HFFc6 (cell line): ENCODE results near the gene PCDHGA1. TPM values are rescaled to one million over a fixed set of nuclear protein-coding genes. Genes with fewer than 3 reads are reported as not detected.
A peak's percentile ranks its signal among the peaks of the same experiment; 100 is the strongest.

Experiments
- DNase-seq: peaks from one replicate; pipeline ENCODE4 v3.0.0-alpha.2; 2018
- H3K27ac Mint-ChIP-seq: 2 replicates; pipeline ENCODE4 v1.8.0; 2020; ENCODE audit warnings: mild to moderate bottlenecking, mixed read lengths
- H3K27me3 Mint-ChIP-seq: 2 replicates; pipeline ENCODE4 v1.8.0; 2021; ENCODE audit warnings: mild to moderate bottlenecking, moderate library complexity, mixed read lengths; ENCODE audit not compliant: insufficient read depth
- H3K36me3 Mint-ChIP-seq: 2 replicates; pipeline ENCODE4 v1.8.0; 2021; ENCODE audit warnings: low read depth, mixed read lengths
- H3K4me1 Mint-ChIP-seq: 2 replicates; pipeline ENCODE4 v1.8.0; 2020; ENCODE audit warnings: low read depth, mixed read lengths
- H3K4me3 Mint-ChIP-seq: 2 replicates; pipeline ENCODE4 v1.8.0; 2020; ENCODE audit warnings: mild to moderate bottlenecking, moderate library complexity, mixed read lengths
- H3K9me3 Mint-ChIP-seq: 2 replicates; pipeline ENCODE4 v1.8.0; 2020; ENCODE audit warnings: mild to moderate bottlenecking, mixed read lengths
- total RNA-seq, 6 experiments: library from RNA; stranded (reverse); fragmentation: NEBNext Ultra II Directional; extraction: Animal tissue kit (Norgen Biotek cat#: 25700); gene quantifications; 2 replicates in 1 of 6; 3 replicates in 5 of 6; pipeline ENCODE4 v1.2.3, GENCODE V29; 2021
- TF ChIP-seq, protein P1 (sequence below): fragments of 200-600 bp; sonication (generic); IDR thresholded peaks from 2 replicates; pipeline ENCODE4 v1.5.0; 2021; ENCODE audit warnings: antibody characterized with exemption, mild to moderate bottlenecking

The PCDHGA1 gene
- total RNA-seq, 6 experiments from 2014 or later = 0.91 to 1.6 (median 1.2) TPM

DNA sequence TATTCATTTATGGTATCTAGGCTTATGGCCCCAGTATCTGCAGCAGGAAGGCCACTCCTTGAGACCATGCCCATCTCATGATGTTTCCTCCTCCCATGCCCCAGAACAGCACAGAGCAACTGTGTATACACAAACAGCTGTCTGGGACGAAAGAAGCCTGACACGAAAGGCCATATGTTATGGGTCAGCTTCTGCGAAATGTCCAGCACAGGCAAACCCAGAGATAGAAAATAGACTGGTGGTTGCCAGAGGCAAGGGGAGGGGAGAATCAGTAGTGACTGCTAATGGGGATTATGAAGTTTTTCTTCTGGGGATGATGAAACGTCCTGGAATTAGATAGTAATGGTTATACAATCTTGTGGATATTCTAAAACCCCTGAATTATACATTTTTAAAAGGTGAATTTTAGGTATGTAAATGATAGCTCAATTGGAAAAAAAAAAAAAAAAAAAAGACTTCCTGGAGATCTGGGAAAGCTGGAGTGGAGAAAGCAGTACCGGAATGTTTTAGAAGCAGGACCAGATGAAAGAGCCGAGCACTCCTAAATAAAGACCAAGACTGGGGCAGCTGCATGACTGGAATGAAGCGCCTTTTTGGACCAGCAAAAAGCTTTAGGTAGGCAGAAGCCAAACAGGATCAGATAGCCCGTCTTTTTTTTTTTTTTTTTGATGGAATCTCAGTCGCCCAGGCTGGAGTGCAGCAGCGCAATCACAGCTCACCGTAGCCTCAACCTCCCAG lies 187.7 kb downstream of the PCDHGA1 start:
- H3K36me3 Mint-ChIP-seq = peaks cover 50% of the 10 kb centered on the region
- H3K9me3 Mint-ChIP-seq = no peaks in the 10 kb centered on the region
- TF ChIP-seq, protein P1, sequence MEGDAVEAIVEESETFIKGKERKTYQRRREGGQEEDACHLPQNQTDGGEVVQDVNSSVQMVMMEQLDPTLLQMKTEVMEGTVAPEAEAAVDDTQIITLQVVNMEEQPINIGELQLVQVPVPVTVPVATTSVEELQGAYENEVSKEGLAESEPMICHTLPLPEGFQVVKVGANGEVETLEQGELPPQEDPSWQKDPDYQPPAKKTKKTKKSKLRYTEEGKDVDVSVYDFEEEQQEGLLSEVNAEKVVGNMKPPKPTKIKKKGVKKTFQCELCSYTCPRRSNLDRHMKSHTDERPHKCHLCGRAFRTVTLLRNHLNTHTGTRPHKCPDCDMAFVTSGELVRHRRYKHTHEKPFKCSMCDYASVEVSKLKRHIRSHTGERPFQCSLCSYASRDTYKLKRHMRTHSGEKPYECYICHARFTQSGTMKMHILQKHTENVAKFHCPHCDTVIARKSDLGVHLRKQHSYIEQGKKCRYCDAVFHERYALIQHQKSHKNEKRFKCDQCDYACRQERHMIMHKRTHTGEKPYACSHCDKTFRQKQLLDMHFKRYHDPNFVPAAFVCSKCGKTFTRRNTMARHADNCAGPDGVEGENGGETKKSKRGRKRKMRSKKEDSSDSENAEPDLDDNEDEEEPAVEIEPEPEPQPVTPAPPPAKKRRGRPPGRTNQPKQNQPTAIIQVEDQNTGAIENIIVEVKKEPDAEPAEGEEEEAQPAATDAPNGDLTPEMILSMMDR = no peak
- peak overlapping the region; percentile 96 for H3K27ac Mint-ChIP-seq
- H3K4me3 Mint-ChIP-seq = peak overlapping the region; percentile 67
- peak; percentile 75 for DNase-seq
- H3K4me1 Mint-ChIP-seq = peaks cover 100% of the 10 kb centered on the region
- peaks cover 5% of the 10 kb centered on the region; the same call in 1 of the 2 replicates for H3K27me3 Mint-ChIP-seq

DNA sequence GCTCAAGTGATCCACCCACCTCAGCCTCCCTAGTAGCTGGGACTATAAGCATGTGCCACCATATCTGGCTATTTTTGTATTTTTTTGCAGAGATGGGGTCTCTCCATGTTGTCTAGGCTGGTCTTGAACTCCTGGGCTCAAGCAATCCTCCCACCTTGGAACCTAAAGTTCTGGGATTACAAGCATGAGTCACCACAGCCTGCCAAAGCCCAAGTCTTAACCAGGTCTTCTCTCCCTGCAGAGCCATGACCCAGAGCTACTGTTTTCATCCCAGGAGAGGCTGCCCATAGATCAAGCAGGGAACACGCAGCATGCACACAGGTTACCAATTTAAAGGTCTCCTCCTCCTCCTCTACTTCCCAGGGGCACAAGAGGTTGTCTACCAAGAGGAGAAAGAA lies 188.3 kb downstream of the PCDHGA1 start:
- Mint-ChIP-seq H3K36me3 (peaks cover 50% of the 10 kb centered on the region), H3K4me3 (0 out of 2 replicates have a peak overlapping the region, but pooled peaks have one; percentile 67), H3K9me3 (no peaks in the 10 kb centered on the region), H3K4me1 (peaks cover 100% of the 10 kb centered on the region), H3K27me3 (peaks cover 2% of the 10 kb centered on the region; the same call in 1 of the 2 replicates), H3K27ac (peak overlapping the region; percentile 96)
- TF ChIP-seq, protein P1 = no peak
- no peak for DNase-seq

DNA sequence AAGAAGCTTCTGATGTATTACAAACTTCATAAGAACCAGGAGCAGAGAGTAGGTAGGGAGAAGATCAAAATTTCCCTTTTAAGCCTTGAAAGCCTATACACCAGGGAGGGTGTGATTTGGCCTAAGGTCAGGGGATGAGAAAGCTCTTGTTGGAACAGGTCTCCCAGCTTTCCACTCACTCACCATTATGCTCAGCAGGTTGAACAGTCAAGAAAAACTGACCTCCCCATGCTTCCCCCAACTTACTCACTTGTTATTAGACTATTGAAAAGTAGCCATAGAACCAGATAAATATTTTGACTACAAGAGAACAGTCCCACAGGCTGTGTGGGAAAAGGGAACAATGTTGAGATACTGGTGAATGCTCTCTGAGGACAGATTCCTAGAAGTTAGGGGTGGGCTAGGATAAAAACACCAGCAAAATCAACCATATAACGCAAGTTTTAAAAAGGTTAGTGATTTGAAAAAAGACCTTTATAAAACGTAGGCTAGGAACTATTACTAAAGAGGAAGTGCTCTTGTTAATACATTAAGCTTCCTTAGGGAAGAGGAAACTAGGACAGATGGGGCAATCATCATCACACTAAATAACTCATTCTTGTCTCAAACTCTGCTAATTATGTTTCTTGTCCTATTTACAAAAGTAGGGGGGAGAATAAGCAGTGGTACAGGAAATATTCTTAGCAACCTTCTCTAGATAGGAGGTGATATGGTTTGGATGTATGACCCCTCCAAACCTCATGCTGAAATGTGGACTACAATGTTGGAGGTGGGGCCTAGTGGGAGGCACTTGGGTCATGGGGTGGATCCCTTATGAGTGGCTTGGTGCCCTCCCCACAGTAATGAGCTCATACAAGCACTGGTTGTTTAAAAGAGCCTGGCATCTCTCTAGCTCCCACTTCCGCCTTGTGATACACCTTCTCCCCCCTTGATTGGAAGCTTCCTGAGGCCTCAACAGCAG lies 189.6 kb downstream of the PCDHGA1 start:
- Mint-ChIP-seq H3K9me3 (no peaks in the 10 kb centered on the region), H3K36me3 (peaks cover 55% of the 10 kb centered on the region), H3K4me3 (peak overlapping the region; percentile 64), H3K27me3 (no peaks in the 10 kb centered on the region; the same call in 1 of the 2 replicates), H3K27ac (peak overlapping the region; percentile 96), H3K4me1 (peaks cover 100% of the 10 kb centered on the region)
- DNase-seq = no peak
- TF ChIP-seq, protein P1 = no peak

DNA sequence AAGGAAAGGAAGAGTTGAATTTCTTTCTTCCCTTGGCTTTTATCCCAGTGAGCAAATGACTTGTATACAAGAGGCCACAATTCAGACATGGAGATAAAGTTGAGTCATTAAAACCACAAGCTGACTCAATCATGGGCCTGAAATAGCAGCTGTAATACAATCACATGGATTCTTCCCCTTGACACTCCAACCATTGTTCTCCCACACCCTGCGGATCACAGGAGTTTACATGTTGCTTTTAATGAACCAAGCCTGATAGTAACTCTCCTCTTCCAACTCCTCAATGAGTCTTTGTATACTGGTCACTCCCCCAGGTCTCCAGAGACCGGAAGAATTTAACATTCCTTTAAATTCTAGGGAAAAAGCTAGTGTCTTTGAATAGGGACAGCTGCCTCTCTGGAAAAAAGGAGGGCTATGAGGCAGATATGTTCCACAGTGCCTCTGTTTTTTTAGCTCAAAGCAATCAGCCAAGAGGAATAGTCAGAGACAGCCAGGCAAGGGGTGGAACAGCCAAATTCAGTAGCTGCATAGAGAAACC lies 191.0 kb downstream of the PCDHGA1 start:
- Mint-ChIP-seq H3K4me1 (peaks cover 100% of the 10 kb centered on the region), H3K27me3 (no peaks in the 10 kb centered on the region; the same call in 1 of the 2 replicates), H3K4me3 (peak overlapping the region; percentile 64)

DNA sequence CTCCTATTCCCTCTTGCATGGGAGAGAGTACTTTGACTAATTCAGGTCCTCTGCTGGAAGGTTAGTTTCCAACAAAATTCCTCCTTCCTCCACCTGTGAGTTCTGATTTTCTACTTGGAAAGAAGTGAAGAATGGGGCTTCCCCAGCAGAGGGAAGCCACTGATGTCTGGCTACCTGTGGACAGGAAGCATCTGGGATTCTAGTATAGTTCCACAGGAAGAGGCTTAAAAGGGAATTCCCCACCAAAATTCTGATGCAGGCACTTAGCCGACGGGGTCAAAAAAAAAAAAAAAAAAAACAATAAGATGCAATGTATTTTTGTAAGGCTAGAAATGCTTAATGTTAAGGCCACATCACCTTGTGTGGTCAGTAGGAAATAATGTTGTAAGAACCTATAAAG lies 192.0 kb downstream of the PCDHGA1 start:
- Mint-ChIP-seq H3K36me3 (peaks cover 48% of the 10 kb centered on the region), H3K27ac (peak overlapping the region; percentile 96), H3K9me3 (no peaks in the 10 kb centered on the region), H3K27me3 (no peaks in the 10 kb centered on the region), H3K4me1 (peaks cover 91% of the 10 kb centered on the region), H3K4me3 (peak overlapping the region; percentile 16; the same call in 1 of the 2 replicates)
- TF ChIP-seq, protein P1 = no peak
- DNase-seq = no peak

More for the DNA sequence above, 191.0 kb downstream of the PCDHGA1 start:
- H3K27ac Mint-ChIP-seq = peak overlapping the region; percentile 96
- H3K9me3 Mint-ChIP-seq = no peaks in the 10 kb centered on the region
- TF ChIP-seq, protein P1 = no peak
- peaks cover 48% of the 10 kb centered on the region for H3K36me3 Mint-ChIP-seq
- peak; percentile 98 for DNase-seq
